ENCODE results near the gene ZNF836.
A peak's percentile ranks its signal among the peaks of the same experiment; 100 is the strongest.

The ZNF836 gene

DNA sequence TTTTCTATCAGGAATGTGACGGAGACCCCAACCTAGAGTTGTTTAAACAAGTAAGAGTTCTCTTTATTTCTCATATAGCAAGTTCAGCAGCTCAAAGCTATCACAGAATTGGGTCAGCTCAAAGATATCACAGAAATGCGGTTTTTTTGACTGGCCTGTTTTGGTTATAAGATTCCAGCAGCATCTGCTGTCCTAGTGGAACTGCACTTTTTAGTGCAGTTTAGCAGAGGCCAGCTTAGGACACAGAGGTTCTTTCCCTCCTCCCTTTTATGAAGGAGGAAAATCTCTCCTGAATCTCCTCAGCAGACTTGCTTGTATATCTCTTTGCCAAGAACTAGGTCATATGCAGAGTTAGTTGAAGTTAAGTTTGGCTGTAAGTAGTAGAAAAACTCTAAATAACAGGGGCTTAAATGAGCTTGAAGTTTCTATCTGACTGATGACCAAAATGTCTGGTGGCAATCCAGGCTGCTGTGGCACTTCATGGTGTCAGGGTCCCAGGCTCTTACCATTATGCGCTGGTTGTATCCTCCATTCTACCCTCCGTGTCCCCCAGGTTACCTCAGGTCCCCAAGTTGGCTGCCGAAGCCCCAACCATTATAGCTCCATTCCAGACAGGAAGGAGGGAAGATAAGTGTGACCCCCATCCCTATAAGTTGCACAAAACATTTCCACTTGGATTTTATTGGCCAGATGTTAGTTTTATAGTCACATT, 25.0 kb upstream of the ZNF836 start:
- H3K36me3 ChIP-seq (ENCODE audit: insufficient read depth, insufficient read length, low read length), result peaks cover 79% of the 10 kb centered on the region
- no peak overlapping the region for H3K4me3 ChIP-seq (ENCODE audit: insufficient read length, low read depth)
- no peaks in the 10 kb centered on the region for H3K27me3 ChIP-seq (ENCODE audit: insufficient read depth, insufficient read length)
- H3K4me1 ChIP-seq (ENCODE audit: insufficient read depth, insufficient read length), result no peaks in the 10 kb centered on the region
- H3K9me3 ChIP-seq (ENCODE audit: insufficient read depth, low read length), result no peaks in the 10 kb centered on the region
- DNase-seq (ENCODE audit: low read depth, low spot score), result no peak
- TF ChIP-seq YY1 (IDR thresholded peaks at IDR 0.05; ENCODE audit: insufficient read depth, insufficient read length) (no peak), ZNF274 (IDR thresholded peaks at IDR 0.05; ENCODE audit: low read depth, low read length) (no peak), SUZ12 (IDR thresholded peaks at IDR 0.05; ENCODE audit: extremely low read depth, insufficient read depth, insufficient read length) (no peak)
- no peak overlapping the region for H3K9ac ChIP-seq (ENCODE audit: insufficient read length, low read depth)

DNA sequence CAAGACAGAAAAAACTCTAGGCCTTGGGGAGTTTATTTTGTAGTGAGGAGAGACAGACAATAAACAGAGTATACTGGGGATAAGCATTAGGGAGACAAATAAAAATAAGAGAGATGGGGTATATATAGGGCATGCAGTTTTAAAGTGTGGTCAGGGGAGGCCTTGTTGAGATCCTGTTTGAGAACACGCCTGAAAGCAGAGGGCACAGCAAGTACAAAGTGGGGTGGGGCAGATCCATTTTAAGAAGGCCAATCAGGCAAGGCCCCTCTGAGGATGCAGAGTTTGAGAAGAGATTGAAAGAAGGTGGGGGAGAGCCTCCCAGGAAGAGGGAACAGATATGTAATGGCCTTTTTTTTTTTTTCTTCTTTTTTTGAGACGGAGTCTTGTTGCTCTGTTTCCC, 20.5 kb upstream of the ZNF836 start:
- H3K9me3 ChIP-seq (ENCODE audit: insufficient read depth, low read length), result no peaks in the 10 kb centered on the region
- no peaks in the 10 kb centered on the region for H3K4me1 ChIP-seq (ENCODE audit: insufficient read depth, insufficient read length)
- peak overlapping the region; percentile 73 for H3K4me3 ChIP-seq (ENCODE audit: insufficient read length, low read depth)
- no peaks in the 10 kb centered on the region for H3K27me3 ChIP-seq (ENCODE audit: insufficient read depth, insufficient read length)
- no peak for TF ChIP-seq YY1 (IDR thresholded peaks at IDR 0.05; ENCODE audit: insufficient read depth, insufficient read length)
- no peak for TF ChIP-seq SUZ12 (IDR thresholded peaks at IDR 0.05; ENCODE audit: extremely low read depth, insufficient read depth, insufficient read length)
- no peak for TF ChIP-seq ZNF274 (IDR thresholded peaks at IDR 0.05; ENCODE audit: low read depth, low read length)
- no peak for DNase-seq (ENCODE audit: low read depth, low spot score)
- no peak overlapping the region for H3K9ac ChIP-seq (ENCODE audit: insufficient read length, low read depth)
- H3K36me3 ChIP-seq (ENCODE audit: insufficient read depth, insufficient read length, low read length), result peaks cover 48% of the 10 kb centered on the region

DNA sequence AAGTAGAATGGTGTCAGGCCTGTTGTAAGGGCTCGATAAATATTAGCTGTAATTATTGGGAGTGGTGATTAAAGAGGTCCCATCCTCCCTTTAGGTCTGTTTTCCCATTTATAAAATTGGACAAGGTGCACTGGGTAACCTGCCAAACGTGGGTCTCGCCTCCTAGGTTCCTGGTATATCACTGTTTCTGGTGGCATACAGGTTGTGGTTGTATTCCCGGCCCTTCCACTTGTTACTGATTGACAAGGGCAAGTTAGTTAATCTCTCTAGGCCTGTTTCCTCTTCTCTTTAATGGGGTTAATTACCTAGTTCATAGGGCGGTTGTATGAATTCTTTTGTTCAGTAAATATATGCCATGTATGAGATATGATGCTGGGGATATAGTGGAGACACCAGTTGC, 20.0 kb upstream of the ZNF836 start:
- Histone ChIP-seq H3K36me3 (ENCODE audit: insufficient read depth, insufficient read length, low read length) (peaks cover 43% of the 10 kb centered on the region), H3K9me3 (ENCODE audit: insufficient read depth, low read length) (no peaks in the 10 kb centered on the region), H3K27me3 (ENCODE audit: insufficient read depth, insufficient read length) (no peaks in the 10 kb centered on the region), H3K9ac (ENCODE audit: insufficient read length, low read depth) (peak overlapping the region; percentile 93), H3K4me1 (ENCODE audit: insufficient read depth, insufficient read length) (no peaks in the 10 kb centered on the region), H3K4me3 (ENCODE audit: insufficient read length, low read depth) (peak overlapping the region; percentile 73)
- TF ChIP-seq SUZ12 (IDR thresholded peaks at IDR 0.05; ENCODE audit: extremely low read depth, insufficient read depth, insufficient read length), result no peak
- no peak for TF ChIP-seq ZNF274 (IDR thresholded peaks at IDR 0.05; ENCODE audit: low read depth, low read length)
- DNase-seq (ENCODE audit: low read depth, low spot score), result no peak

DNA sequence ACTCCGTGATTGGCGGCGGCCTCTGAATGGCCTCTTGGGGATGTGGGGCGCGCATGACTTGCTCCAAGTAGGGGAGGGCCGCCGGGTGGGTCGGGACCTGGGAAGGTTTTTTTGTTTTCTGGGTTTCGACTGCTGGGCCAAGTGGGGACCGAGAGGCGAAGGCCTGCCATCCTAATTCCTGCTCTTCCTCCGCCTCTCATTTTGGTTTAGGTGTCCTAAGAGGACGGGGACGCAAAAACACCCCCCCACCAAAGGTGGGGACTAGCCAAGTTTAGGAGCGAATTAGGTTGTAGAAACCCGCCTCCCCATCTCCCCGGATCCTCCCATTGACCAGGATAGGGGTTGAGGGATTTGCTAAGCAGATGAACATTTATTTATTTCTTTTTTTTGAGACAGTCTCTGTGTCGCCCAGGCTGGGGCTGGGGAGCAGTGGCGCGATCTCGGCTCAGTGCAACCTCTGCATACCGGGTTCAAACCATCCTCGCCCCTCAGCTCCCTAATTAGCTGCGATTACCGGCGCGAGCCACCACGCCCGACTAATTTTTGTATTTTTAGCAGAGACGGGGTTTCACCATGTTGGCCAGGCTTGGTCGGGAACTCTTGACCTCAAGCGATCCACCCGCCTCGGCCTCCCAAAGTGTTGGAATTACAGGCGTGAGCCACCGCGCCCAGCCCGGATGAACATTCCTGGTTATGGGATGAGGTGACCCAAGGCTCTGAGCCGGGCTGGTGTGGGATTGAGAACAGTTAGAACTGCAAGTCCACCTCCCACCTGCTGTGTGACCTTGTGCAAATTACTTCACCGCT, 19.3 kb upstream of the ZNF836 start:
- no peak for DNase-seq (ENCODE audit: low read depth, low spot score)
- TF ChIP-seq ZNF274 (IDR thresholded peaks at IDR 0.05; ENCODE audit: low read depth, low read length) (no peak), YY1 (IDR thresholded peaks at IDR 0.05; ENCODE audit: insufficient read depth, insufficient read length) (no peak), SUZ12 (IDR thresholded peaks at IDR 0.05; ENCODE audit: extremely low read depth, insufficient read depth, insufficient read length) (no peak)
- no peaks in the 10 kb centered on the region for H3K4me1 ChIP-seq (ENCODE audit: insufficient read depth, insufficient read length)
- no peaks in the 10 kb centered on the region for H3K9me3 ChIP-seq (ENCODE audit: insufficient read depth, low read length)
- H3K27me3 ChIP-seq (ENCODE audit: insufficient read depth, insufficient read length), result no peaks in the 10 kb centered on the region
- H3K36me3 ChIP-seq (ENCODE audit: insufficient read depth, insufficient read length, low read length), result peaks cover 36% of the 10 kb centered on the region
- H3K9ac ChIP-seq (ENCODE audit: insufficient read length, low read depth), result peak overlapping the region; percentile 93
- H3K4me3 ChIP-seq (ENCODE audit: insufficient read length, low read depth), result peak overlapping the region; percentile 73

DNA sequence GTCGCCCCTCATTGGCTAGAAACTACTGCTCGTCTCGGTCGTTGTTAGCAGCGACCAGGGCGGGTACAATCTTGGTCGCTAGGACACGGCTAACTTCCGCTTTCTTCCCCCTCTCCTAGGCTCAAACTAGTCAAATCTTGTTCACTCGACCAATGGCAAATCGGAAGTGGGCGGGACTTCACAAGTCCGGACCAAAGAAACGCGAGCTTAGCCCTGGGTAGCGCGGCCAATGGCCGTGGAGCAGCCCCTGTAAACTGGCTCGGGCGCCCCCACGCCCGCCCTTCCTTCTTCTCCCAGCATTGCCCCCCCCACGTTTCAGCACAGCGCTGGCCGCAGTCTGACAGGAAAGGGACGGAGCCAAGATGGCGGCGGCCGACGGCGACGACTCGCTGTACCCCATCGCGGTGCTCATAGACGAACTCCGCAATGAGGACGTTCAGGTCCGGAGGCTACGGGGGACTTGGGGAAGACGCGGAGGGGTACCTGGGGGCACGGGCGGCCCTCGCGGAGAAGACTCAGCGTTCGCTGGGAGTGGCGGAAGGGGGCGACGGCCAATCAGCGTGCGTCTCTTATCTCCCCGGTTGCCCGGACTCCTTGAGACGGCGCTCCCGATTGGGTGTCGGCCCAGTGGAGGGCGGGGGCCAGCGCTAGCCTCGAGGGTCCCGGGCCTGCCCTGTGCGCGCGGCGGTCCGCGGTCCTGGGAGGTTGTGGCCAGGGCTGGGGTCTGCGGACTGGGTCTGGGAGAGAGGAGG, 18.5 kb upstream of the ZNF836 start, which contains the start of gene PPP2R1A:
Gene PPP2R1A, plus strand, starts transcription at position 318 of the 752 bp plus-strand sequence. Its CDS starts 45 bp downstream, at position 363.
- no peaks in the 10 kb centered on the region for H3K9me3 ChIP-seq (ENCODE audit: insufficient read depth, low read length)
- peak within 1 kb of the TSS; percentile 93 for H3K9ac ChIP-seq (ENCODE audit: insufficient read length, low read depth)
- peak within 1 kb of the TSS; percentile 73 for H3K4me3 ChIP-seq (ENCODE audit: insufficient read length, low read depth)
- peak; percentile 99 for DNase-seq (ENCODE audit: low read depth, low spot score)
- H3K27me3 ChIP-seq (ENCODE audit: insufficient read depth, insufficient read length), result no peaks in the 10 kb centered on the region
- peaks cover 28% of the 10 kb centered on the region for H3K36me3 ChIP-seq (ENCODE audit: insufficient read depth, insufficient read length, low read length)
- H3K4me1 ChIP-seq (ENCODE audit: insufficient read depth, insufficient read length), result no peaks in the 10 kb centered on the region
- no peak for TF ChIP-seq SUZ12 (IDR thresholded peaks at IDR 0.05; ENCODE audit: extremely low read depth, insufficient read depth, insufficient read length)
- no peak for TF ChIP-seq ZNF274 (IDR thresholded peaks at IDR 0.05; ENCODE audit: low read depth, low read length)
- TF ChIP-seq YY1 (IDR thresholded peaks at IDR 0.05; ENCODE audit: insufficient read depth, insufficient read length), result peak; percentile 55

DNA sequence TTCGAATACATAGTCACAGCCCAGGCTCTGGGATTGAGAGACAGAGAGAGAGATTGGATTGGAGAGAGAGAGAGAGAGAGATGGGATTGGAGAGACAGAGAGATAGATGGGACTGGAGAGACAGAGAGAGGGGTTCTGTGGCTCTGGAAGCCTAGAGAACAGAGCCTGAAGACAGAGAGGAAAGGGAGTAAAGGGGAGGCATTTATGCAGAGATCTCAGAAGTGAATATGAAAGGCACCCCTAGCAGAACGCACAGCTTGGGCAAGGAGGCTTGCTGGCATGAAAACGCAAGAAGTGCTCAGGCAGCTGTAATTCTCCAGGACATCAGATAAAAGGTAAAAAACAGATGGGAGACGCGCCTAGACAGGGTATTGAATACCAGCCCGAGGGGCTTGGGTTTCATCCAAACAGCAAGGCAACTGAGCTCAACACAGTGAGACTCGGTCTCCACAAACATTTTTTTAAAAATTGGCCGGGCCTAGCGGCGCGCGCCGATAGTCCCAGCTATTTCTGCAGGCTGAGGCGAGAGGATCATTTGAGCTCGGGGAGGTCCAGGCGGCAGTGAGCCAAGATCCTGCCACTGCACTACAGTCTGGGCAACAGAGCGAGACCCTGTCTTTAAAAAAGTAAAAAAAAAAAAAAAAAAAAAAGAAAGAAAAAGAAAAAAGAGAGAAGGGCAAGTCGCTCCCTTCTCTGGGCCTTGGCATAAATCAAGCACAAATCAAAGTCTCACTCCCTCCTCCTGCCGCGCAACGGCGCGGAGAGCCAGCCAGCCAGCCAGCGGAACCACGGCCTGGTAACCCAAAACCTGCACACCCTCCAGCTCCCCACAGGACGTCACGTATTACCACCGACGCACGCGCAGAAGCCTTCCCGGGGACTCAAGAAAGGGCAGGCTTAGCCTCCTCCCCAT, 17.7 kb upstream of the ZNF836 start:
- Histone ChIP-seq H3K4me3 (ENCODE audit: insufficient read length, low read depth) (peak overlapping the region; percentile 65), H3K4me1 (ENCODE audit: insufficient read depth, insufficient read length) (no peaks in the 10 kb centered on the region), H3K36me3 (ENCODE audit: insufficient read depth, insufficient read length, low read length) (peaks cover 20% of the 10 kb centered on the region), H3K27me3 (ENCODE audit: insufficient read depth, insufficient read length) (no peaks in the 10 kb centered on the region), H3K9ac (ENCODE audit: insufficient read length, low read depth) (peak overlapping the region; percentile 88), H3K9me3 (ENCODE audit: insufficient read depth, low read length) (no peaks in the 10 kb centered on the region)
- DNase-seq (ENCODE audit: low read depth, low spot score), result no peak
- no peak for TF ChIP-seq SUZ12 (IDR thresholded peaks at IDR 0.05; ENCODE audit: extremely low read depth, insufficient read depth, insufficient read length)
- TF ChIP-seq YY1 (IDR thresholded peaks at IDR 0.05; ENCODE audit: insufficient read depth, insufficient read length), result no peak
- no peak for TF ChIP-seq ZNF274 (IDR thresholded peaks at IDR 0.05; ENCODE audit: low read depth, low read length)

Measured in NT2/D1 (cell line).